Stimulated activated CD8-positive, alpha-beta memory T cell treated with anti-CD3 and anti-CD28 coated beads, Interleukin-7, amount 100 ng/mL, for 4 hours (primary cell): ENCODE data around the gene PACS1.
A peak's percentile ranks its signal among the peaks of the same experiment; 100 is the strongest.
"Not testable (repeated sequence)": the region's sequence is repeated elsewhere in the genome, so short reads cannot be mapped to it uniquely, and the experiment has no call there.

Experiments used
- DNase-seq, 2 donors: peaks; one replicate each; pipeline ENCODE4 v3.0.0-alpha.2; 2020; ENCODE audit warnings: low read depth in 2 of 2

PACS1 gene

GRCh38 chr11:66275396-66275795 lies 205.3 kb downstream of the PACS1 start:
- DNase-seq: no peak

- DNase-seq: no peak
These were observed 206.0 kb downstream of the PACS1 start for GRCh38 chr11:66275984-66276612.

GRCh38 chr11:66276619-66277018 lies 206.5 kb downstream of the PACS1 start:
- not testable (repeated sequence) for DNase-seq

- not testable (repeated sequence) for DNase-seq
These were observed 207.0 kb downstream of the PACS1 start for GRCh38 chr11:66277064-66277463.

- DNase-seq: peak in 1 of 2 donors; percentile 31
These were observed 207.6 kb downstream of the PACS1 start, which contains the start of gene CNIH2 for GRCh38 chr11:66277471-66278362. CNIH2 (plus strand) TSS chr11:66278175; CDS start chr11:66278457, 282 bp downstream.

- DNase-seq: no peak
These were observed 208.5 kb downstream of the PACS1 start for GRCh38 chr11:66278363-66279091.

- no peak for DNase-seq
These were observed 209.1 kb downstream of the PACS1 start for GRCh38 chr11:66279092-66279734.

- DNase-seq: no peak
These were observed 210.4 kb downstream of the PACS1 start for GRCh38 chr11:66280428-66280827.

- DNase-seq: no peak
These were observed 210.9 kb downstream of the PACS1 start for GRCh38 chr11:66281001-66281400.

- no peak for DNase-seq
These were observed 211.8 kb downstream of the PACS1 start for GRCh38 chr11:66281776-66282467.

- DNase-seq: peak; percentile 92 to 98
These were observed 212.7 kb downstream of the PACS1 start for GRCh38 chr11:66282468-66283455.

- no peak for DNase-seq
These were observed 213.5 kb downstream of the PACS1 start for GRCh38 chr11:66283461-66284105.

GRCh38 chr11:66284526-66285078 lies 214.5 kb downstream of the PACS1 start:
- DNase-seq: no peak

- no peak for DNase-seq
These were observed 215.3 kb downstream of the PACS1 start for GRCh38 chr11:66285250-66285947.

- DNase-seq: no peak
These were observed 216.6 kb downstream of the PACS1 start for GRCh38 chr11:66286699-66287098.

- no peak for DNase-seq
These were observed 217.3 kb downstream of the PACS1 start for GRCh38 chr11:66287211-66287888.

GRCh38 chr11:66287889-66288670 lies 218.0 kb downstream of the PACS1 start:
- DNase-seq: no peak
